PC-9 (cell line): Measurements from ENCODE around the gene MAST4. TPM values are rescaled to one million over a fixed set of nuclear protein-coding genes. Genes with fewer than 3 reads are reported as not detected.

Source experiments
- BruUV-seq: library from RNA; stranded (reverse); fragments of 400-500 nt; replicated peaks from 2 replicates; lab custom pipeline; 2021; lab: Mats Ljungman, UMichigan
- CTCF ChIA-PET: fragments of 300-600 bp; sonication (Branson Sonifier 250); formaldehyde crosslinking; loops from one replicate; lab custom pipeline; 2022; ENCODE audit warnings: antibody characterized with exemption; lab: Charles Lee
- POLR2A ChIA-PET: fragments of 300-600 bp; sonication (Branson Sonifier 250); formaldehyde crosslinking; loops from one replicate; lab custom pipeline; 2022; ENCODE audit warnings: antibody characterized with exemption; ENCODE audit not compliant: unreplicated experiment; lab: Charles Lee
- DNase-seq, 2 experiments: peaks; one replicate each; pipeline versions ENCODE4 v3.0.0 to v3.0.0-alpha.2; 2015 to 2022; ENCODE audit warnings: mixed read lengths in 1 of 2
- H2AFZ ChIP-seq: fragments of 200-600 bp; sonication (generic); 2 replicates; pipeline ENCODE4 v1.8.1; 2017; ENCODE audit warnings: antibody characterized with exemption
- H3F3A ChIP-seq: fragments of 200-600 bp; sonication (generic); 2 replicates; pipeline ENCODE4 v1.8.1; 2017; ENCODE audit warnings: antibody characterized with exemption, mild to moderate bottlenecking, low read depth; ENCODE audit not compliant: insufficient read depth
- H3K27ac ChIP-seq: fragments of 200-600 bp; sonication (generic); 2 replicates; pipeline ENCODE4 v1.6.1; 2016; ENCODE audit warnings: mixed run types
- H3K27me3 ChIP-seq: fragments of 200-600 bp; sonication (generic); 2 replicates; pipeline ENCODE4 v1.6.1; 2016; ENCODE audit warnings: low read depth, mixed run types; ENCODE audit not compliant: insufficient read depth
- H3K36me3 ChIP-seq: fragments of 200-600 bp; sonication (generic); 2 replicates; pipeline ENCODE4 v1.6.1; 2016; ENCODE audit warnings: low read depth, mixed run types
- H3K4me1 ChIP-seq: fragments of 200-600 bp; sonication (generic); replicated peaks from 2 replicates; pipeline ENCODE4 v1.6.1; 2016; ENCODE audit warnings: mixed run types; ENCODE audit not compliant: insufficient read depth
- H3K4me2 ChIP-seq: fragments of 200-600 bp; sonication (generic); 2 replicates; pipeline ENCODE4 v1.6.1; 2017; ENCODE audit warnings: mixed run types
- H3K4me3 ChIP-seq: fragments of 200-600 bp; sonication (generic); 2 replicates; pipeline ENCODE4 v1.6.1; 2016; ENCODE audit warnings: mixed run types
- H3K79me2 ChIP-seq: fragments of 200-600 bp; sonication (generic); 2 replicates; pipeline ENCODE4 v1.6.1; 2017; ENCODE audit warnings: low read depth, mixed run types
- H3K9me2 ChIP-seq: fragments of 200-600 bp; sonication (generic); 2 replicates; pipeline ENCODE4 v1.8.1; 2017; ENCODE audit warnings: mild to moderate bottlenecking; ENCODE audit not compliant: insufficient read depth
- H3K9me3 ChIP-seq: fragments of 200-600 bp; sonication (generic); 2 replicates; pipeline ENCODE4 v1.8.1; 2016; ENCODE audit warnings: low read depth; ENCODE audit not compliant: insufficient read depth
- H4K20me1 ChIP-seq: fragments of 200-600 bp; sonication (generic); 2 replicates; pipeline ENCODE4 v1.8.1; 2017; ENCODE audit not compliant: insufficient read depth
- CTCF ChIP-seq: fragments of 200-600 bp; sonication (generic); conservative IDR thresholded peaks from 2 replicates; pipeline ENCODE4 v1.6.1; 2017; ENCODE audit warnings: mixed run types, antibody characterized with exemption, mild to moderate bottlenecking, moderate library complexity
- EZH2 ChIP-seq: fragments of 200-600 bp; sonication (generic); IDR thresholded peaks from 2 replicates; pipeline ENCODE4 v1.8.0; 2017; ENCODE audit warnings: antibody characterized with exemption, low read depth
- intact Hi-C: fragments of 100-400 bp; cut with micrococcal nuclease; formaldehyde crosslinking; loops from one replicate; pipeline ENCODE4 v1.10.0; 2022; ENCODE audit not compliant: unreplicated experiment
- total RNA-seq: library from RNA; stranded (reverse); gene quantifications from 2 replicates; pipeline ENCODE4 v1.2.3, GENCODE V29; 2021

Gene MAST4
- total RNA-seq, 1 experiment from 2014 or later, result 19.3 TPM

- no peak for DNase-seq
- CTCF ChIA-PET, result no interaction called here
- Histone ChIP-seq H3K4me1 (peaks cover 4% of the 10 kb centered on the region; the same call in 1 of the 2 replicates), H3K4me3 (no peak overlapping the region), H3K9me2 (no peaks in the 10 kb centered on the region), H3K27ac (no peak overlapping the region), H3K9me3 (no peaks in the 10 kb centered on the region), H3K4me2 (no peak overlapping the region), H3F3A (no peaks in the 10 kb centered on the region), H2AFZ (no peak overlapping the region), H4K20me1 (no peaks in the 10 kb centered on the region), H3K36me3 (no peaks in the 10 kb centered on the region), H3K27me3 (no peaks in the 10 kb centered on the region), H3K79me2 (no peaks in the 10 kb centered on the region)
- TF ChIP-seq CTCF (no peak), EZH2 (no peak)
- POLR2A ChIA-PET, result no interaction called here
- BruUV-seq, result no TSS peak
- intact Hi-C loops, result loop anchor here (5.0 kb wide), 2 partner anchors 342 to 1442 kb away; no protein-coding TSS in a partner anchor
Measured at GRCh38 chr5:66810151-66810550, 214.0 kb downstream of the MAST4 start.

GRCh38 chr5:66810848-66811261 lies 214.7 kb downstream of the MAST4 start:
- Histone ChIP-seq H3K27ac (no peak overlapping the region), H3F3A (no peaks in the 10 kb centered on the region), H3K79me2 (no peaks in the 10 kb centered on the region), H3K36me3 (no peaks in the 10 kb centered on the region), H3K27me3 (no peaks in the 10 kb centered on the region), H2AFZ (no peak overlapping the region), H4K20me1 (no peaks in the 10 kb centered on the region), H3K4me1 (peaks cover 4% of the 10 kb centered on the region; the same call in 1 of the 2 replicates), H3K4me2 (no peak overlapping the region), H3K4me3 (no peak overlapping the region), H3K9me2 (no peaks in the 10 kb centered on the region), H3K9me3 (no peaks in the 10 kb centered on the region)
- TF ChIP-seq CTCF, result no peak
- TF ChIP-seq EZH2, result no peak
- ChIA-PET POLR2A (no interaction called here), CTCF (no interaction called here)
- DNase-seq, result no peak
- intact Hi-C loops, result loop anchor here (5.0 kb wide), 2 partner anchors 341 to 1441 kb away; no protein-coding TSS in a partner anchor
- BruUV-seq, result no TSS peak

- intact Hi-C loops, result loop anchor here (5.0 kb wide), 2 partner anchors 340 to 1440 kb away; no protein-coding TSS in a partner anchor
- Histone ChIP-seq H3K27me3 (no peaks in the 10 kb centered on the region), H3K9me2 (no peaks in the 10 kb centered on the region), H3F3A (no peaks in the 10 kb centered on the region), H4K20me1 (no peaks in the 10 kb centered on the region), H3K4me2 (no peak overlapping the region), H2AFZ (no peak overlapping the region), H3K4me1 (peaks cover 4% of the 10 kb centered on the region; the same call in 1 of the 2 replicates), H3K9me3 (no peaks in the 10 kb centered on the region), H3K4me3 (no peak overlapping the region), H3K36me3 (no peaks in the 10 kb centered on the region), H3K27ac (no peak overlapping the region), H3K79me2 (no peaks in the 10 kb centered on the region)
- POLR2A ChIA-PET, result no interaction called here
- TF ChIP-seq CTCF (no peak), EZH2 (no peak)
- CTCF ChIA-PET, result no interaction called here
- BruUV-seq, result no TSS peak
- no peak for DNase-seq
Measured at GRCh38 chr5:66812291-66812690, 216.1 kb downstream of the MAST4 start.
